G401.6 (cell line): ENCODE measurements around the gene TIMM13.
"Not testable (repeated sequence)": the region's sequence is repeated elsewhere in the genome, so short reads cannot be mapped to it uniquely, and the experiment has no call there.

Experiments
- FAIRE-seq: peaks from 2 replicates; lab custom pipeline; 2012; peaks lifted over from hg19 to GRCh38; lab: Jason Lieb, UNC

The TIMM13 gene

DNA sequence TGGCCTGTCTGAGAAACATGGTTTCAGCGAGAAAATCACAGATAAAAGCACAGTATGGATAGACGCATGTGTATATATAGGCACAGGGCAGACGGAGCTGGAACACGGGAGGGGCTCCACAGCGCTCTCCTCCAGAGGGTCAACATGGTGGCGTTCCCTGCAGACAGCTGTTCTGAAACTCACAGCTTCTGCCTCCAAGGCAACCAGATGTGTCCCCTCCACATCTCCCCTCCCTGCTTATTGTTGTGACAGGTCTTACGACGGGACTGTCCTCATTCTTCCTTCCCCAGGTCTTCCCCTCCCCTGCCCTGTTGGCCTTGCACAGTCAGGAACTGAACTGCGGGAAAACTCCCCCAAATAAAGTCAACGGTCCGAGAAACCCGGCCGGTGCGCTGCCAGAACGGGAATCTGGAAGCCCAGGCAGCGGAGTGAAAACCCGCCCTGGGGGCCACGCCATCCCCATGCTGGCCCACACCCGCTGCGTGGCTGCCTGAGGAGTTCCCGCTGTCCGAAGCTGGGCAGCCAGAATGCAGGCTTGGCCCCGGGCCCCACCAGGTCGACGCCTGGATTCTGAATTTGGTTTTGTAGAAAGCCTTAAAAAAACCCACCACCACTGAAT, 2.6 kb upstream of the TIMM13 start:
- no peak for FAIRE-seq

DNA sequence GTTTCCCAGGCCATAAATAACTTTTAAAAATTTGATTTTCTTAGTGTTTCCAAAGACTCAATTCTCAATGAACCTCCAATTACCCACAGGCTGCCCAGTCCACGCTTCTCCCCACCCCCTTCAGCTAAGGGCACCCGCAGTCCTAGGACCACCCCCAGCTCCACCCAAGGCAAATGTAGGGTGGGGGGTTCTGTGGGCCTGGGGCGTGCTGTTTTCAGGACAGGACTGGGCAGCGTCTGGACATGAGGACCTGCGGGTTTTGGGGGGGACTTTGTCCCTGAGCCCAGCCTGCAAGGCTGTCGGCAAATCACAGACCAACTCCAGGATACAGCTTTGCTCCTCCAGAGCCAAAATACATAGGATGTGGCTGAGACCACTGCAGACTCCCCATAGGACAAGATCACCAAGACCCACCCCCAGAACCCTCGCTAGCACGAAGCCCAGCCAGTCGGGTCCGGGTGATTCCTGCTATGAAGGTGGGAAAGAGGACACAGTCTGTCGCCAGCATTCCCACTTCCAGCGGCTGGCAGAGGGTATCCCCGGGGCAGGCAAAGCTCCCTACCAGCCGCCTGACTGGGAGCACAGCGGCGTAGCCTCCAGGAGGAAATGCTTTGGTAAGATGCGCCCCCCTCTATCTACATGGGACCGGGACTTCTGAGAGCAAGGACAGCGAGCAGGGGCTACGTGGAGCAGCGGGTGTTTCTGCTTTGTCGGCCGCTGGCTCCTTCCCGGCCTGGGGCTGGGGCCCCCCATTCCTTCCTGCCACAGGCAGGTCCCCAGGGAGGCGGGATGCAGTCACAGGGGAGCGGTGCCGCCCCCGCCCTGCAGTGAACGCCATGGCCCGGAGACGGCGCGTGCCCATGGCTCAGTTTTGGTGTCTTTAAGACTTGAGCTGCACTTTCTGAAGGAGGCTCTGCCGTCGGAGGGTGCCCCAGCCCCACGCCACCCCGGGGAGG, 1.6 kb upstream of the TIMM13 start:
- peak; percentile 44 for FAIRE-seq

- no peak for FAIRE-seq
Observed at GRCh38 chr19:2428321-2428690, 920 bp upstream of the TIMM13 start.

- no peak for FAIRE-seq
Observed at GRCh38 chr19:2426611-2427428, 566 bp downstream of the TIMM13 start.

- FAIRE-seq, result no peak
Observed at GRCh38 chr19:2425622-2426581, 1.5 kb downstream of the TIMM13 start.

DNA sequence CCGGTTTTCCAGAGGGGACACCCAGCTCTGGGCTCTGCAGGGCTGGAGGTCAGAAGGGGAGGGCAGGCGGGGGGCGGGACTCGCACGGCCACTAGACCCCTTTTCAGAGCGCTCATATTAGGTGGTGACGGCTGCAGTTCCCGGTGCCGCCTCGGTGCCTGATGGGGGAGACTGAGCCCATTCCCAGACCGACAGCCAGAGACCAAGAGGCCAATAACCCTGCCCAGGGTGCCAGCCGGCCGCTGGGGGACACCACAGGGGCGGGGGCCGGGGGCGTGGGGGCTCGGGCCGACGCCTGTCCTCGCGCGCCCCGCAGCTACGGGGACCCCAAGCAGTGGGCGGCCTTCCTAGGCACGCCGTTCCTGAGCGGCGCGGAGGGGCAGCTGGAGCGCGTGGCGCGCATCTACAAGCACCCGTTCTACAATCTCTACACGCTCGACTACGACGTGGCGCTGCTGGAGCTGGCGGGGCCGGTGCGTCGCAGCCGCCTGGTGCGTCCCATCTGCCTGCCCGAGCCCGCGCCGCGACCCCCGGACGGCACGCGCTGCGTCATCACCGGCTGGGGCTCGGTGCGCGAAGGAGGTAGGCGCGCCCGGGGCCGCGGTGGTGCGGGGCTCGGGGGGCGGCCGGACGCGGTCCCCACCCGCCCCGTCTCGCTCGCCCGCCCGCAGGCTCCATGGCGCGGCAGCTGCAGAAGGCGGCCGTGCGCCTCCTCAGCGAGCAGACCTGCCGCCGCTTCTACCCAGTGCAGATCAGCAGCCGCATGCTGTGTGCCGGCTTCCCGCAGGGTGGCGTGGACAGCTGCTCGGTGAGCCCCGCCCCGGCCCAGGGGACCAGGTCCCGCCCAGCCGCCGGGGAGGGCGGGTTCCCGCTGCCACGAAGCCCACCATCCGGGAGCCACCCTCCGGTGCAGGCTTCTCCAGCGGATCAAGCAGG, 2.4 kb downstream of the TIMM13 start:
- no peak for FAIRE-seq

- no peak for FAIRE-seq
Observed at GRCh38 chr19:2423915-2424685, 3.3 kb downstream of the TIMM13 start.

DNA sequence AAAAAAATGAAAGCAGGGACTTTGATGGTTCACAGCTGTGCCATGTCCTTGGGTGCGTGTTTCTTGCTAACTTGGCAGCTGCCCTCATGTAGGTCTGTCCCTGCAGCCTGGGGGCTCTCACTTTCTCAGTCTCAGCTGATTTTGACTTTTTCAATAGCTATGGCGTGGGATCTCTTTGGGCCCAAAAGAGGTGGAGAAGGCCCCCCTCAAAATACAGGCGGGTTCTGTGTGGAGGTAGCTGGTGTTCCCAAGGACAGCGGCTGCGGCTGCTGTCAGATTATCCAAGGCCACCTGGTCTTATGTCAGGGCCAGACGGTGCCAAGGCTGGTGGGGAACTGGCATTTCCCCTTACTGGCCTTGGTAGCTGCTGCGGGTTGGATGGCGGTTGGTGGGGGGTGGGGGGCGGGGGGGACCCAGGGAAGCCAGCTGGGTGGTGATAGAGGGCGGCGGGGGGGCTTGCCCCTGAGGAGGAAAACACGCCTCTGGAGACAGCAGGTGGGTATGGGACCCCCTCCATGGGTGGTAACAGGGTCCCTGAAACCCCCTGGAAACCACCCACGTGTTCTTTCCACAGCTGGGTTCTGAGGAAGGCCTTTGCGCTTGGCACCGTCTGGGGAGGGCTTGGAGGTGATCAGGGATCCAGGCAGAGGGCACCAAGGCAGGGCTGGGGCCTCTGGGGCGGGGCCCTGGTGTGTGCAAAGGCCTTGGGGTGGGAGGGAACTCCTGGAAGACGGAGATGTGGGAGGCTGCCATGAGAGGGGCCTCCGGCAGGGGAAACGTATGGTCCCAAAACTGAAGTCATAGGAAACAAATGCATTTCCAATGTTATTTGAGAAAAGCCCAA, 4.1 kb downstream of the TIMM13 start:
- no peak for FAIRE-seq

GRCh38 chr19:2421581-2422306, 5.6 kb downstream of the TIMM13 start:
- no peak for FAIRE-seq

GRCh38 chr19:2420490-2420889, 6.9 kb downstream of the TIMM13 start:
- FAIRE-seq, result no peak

- FAIRE-seq, result no peak
Observed at GRCh38 chr19:2419754-2420153, 7.6 kb downstream of the TIMM13 start.

DNA sequence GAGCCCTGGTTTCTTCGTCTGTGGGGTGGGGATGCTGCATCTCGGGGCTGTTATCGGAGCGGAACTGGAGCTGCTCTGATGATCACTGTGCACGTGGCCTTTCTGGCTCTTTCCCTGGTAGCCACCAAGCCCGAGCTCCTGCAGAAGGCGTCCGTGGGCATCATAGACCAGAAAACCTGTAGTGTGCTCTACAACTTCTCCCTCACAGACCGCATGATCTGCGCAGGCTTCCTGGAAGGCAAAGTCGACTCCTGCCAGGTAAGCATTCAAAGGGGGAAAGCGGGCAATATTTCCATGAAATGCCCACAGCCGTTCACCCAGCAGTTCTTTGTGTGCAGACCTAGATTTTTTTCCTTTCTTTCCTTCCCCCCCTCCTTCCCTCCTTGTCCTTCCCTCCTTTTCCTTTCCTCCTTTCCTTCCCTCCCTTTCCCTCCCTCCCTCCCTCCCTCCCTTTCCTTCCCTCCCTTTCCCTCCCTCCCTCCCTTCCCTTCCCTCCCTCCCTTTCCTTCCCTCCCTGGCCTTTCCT, 9.4 kb downstream of the TIMM13 start:
- no peak for FAIRE-seq

DNA sequence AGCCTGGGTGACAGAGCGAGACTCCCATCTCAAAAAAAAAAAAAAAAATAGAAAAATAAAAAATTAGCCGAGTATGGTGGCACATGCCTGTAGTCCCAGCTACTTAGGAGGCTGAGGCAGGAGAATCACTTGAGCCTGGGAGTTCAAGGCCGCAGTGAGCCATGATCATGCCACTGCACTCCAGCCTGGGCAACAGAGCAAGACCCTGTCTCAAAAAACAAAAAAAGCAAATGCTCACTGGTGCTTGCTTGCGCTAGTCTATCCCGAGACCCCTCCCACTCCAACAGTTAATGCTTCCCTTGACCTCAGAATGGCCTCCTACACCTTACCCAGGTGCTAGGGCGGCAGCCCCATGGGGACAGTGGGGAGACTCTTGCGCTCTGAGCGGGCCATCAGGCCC, 9.9 kb downstream of the TIMM13 start:
- not testable (repeated sequence) for FAIRE-seq

DNA sequence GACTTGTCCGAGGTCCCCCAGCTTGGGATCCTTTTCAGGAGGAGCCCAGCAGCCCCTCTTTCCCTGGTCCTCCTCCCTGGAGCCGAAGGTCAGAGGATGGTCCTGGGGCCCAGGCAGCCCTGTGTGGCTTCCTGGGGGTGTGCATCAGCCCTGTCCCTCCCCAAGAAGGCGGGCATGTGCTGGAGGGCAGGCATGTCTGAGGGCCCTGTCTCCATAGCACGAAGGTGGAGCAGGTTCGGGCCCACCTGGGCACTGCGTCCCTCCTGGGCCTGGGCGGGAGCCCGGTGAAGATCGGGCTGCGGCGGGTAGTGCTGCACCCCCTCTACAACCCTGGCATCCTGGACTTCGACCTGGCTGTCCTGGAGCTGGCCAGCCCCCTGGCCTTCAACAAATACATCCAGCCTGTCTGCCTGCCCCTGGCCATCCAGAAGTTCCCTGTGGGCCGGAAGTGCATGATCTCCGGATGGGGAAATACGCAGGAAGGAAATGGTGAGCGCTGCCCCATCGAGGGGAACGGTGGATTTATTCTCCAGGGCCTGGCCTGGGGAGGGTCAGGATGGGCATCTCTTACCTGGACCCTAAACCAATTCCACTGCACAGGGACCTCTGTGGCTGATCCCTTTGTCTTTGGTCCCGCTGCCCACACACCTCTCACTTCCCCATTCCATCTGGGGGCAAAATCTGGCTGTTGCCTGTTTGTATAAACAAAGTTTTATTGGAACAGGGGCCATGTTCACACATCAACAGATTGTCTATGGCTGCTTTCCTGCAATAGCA, 10.9 kb downstream of the TIMM13 start:
- no peak for FAIRE-seq

GRCh38 chr19:2415973-2416319, 11.4 kb downstream of the TIMM13 start:
- no peak for FAIRE-seq

DNA sequence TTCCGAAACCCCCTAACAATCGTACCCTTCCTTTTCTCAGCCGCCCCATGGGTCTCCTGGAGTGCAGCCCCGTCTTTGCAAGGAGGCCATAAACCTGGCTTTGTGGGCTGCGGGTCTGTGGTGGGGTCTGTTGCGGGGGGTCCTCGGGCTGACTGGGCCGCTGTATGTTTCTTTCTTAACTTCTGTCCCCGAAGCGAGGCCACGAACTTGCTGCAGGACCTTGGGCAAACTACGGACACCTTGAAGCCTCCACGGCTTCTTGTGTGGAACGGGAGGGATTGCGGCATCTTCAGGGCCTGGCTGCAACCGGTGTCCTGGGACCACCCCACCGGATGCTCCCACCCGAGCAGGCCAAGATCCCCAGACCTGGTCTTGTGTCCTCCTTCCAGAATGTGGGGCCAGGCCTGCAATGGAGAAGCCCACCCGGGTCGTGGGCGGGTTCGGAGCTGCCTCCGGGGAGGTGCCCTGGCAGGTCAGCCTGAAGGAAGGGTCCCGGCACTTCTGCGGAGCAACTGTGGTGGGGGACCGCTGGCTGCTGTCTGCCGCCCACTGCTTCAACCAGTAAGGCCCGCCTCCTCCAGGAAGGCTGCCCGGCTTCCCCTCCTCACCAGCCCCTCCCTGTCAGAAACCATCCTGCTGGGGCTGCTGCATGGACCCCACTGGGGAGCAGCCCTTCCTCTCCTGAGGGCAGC, 12.0 kb downstream of the TIMM13 start:
- FAIRE-seq, result no peak

DNA sequence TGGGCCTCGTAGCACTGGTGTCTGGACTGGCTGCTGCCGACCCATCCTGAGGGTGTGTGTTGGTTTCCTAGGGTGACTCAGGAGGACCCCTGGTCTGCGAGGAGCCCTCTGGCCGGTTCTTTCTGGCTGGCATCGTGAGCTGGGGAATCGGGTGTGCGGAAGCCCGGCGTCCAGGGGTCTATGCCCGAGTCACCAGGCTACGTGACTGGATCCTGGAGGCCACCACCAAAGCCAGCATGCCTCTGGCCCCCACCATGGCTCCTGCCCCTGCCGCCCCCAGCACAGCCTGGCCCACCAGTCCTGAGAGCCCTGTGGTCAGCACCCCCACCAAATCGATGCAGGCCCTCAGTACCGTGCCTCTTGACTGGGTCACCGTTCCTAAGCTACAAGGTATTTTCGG, 13.8 kb downstream of the TIMM13 start:
- FAIRE-seq, result no peak
